H1 (cell line): ENCODE measurements around the gene SPP1. TPM values are rescaled to one million over a fixed set of nuclear protein-coding genes. Genes with fewer than 3 reads are reported as not detected.

ENCODE experiments used
- CBX8 ChIP-seq: fragments of 300-800, 300-1000 bp; sonication (generic); IDR thresholded peaks from 2 replicates; pipeline ENCODE4 v1.7.1; 2016; ENCODE audit warnings: low read depth, low read length, borderline replicate concordance
- KDM5A ChIP-seq: fragments of 200-600 bp; IDR thresholded peaks from 2 replicates; pipeline ENCODE4 v1.7.1; 2012; ENCODE audit warnings: mild to moderate bottlenecking, low read length, inconsistent platforms, mixed read lengths
- NRF1 ChIP-seq: IDR thresholded peaks from 2 replicates; pipeline ENCODE4 v1.6.1; 2011; ENCODE audit warnings: mild to moderate bottlenecking, low read depth, low read length, improper control_type of control experiment
- polyA plus RNA-seq, 7 experiments: library from polyadenylated mRNA; depleted of rRNA in 3 of 7; stranded (reverse) in 5 of 7; unstranded in 2 of 7; fragments of >200 nt in 5 of 7; fragments of 200-250 nt in 2 of 7; gene quantifications; 1 replicate in 5 of 7; 2 replicates in 1 of 7; 4 replicates in 1 of 7; pipeline versions ENCODE4 v1.2.1 to v1.2.3, GENCODE V29; 2011 to 2013; ENCODE audit warnings: missing spikeins in 2 of 7, mixed read lengths in 2 of 7
- total RNA-seq: library from RNA; stranded (reverse); fragmentation: NEBNext Ultra II Directional; extraction: Animal tissue kit (Norgen Biotek cat#: 25700); gene quantifications from 2 replicates; pipeline ENCODE4 v1.2.1, GENCODE V29; 2021
- TF ChIP-seq, protein P1 (sequence below): fragments of 300-600 bp; sonication (generic); IDR thresholded peaks from 2 replicates; pipeline ENCODE4 v1.7.1; 2012; ENCODE audit warnings: low read length, moderate library complexity, mild to moderate bottlenecking, inconsistent platforms; ENCODE audit not compliant: insufficient replicate concordance

Gene SPP1
- total and polyA plus RNA-seq, 2 of the 8 experiments (the other 6 are each of a cell fraction or from before 2014, with no cell fraction given) = 13.7 to 26.5 TPM

DNA sequence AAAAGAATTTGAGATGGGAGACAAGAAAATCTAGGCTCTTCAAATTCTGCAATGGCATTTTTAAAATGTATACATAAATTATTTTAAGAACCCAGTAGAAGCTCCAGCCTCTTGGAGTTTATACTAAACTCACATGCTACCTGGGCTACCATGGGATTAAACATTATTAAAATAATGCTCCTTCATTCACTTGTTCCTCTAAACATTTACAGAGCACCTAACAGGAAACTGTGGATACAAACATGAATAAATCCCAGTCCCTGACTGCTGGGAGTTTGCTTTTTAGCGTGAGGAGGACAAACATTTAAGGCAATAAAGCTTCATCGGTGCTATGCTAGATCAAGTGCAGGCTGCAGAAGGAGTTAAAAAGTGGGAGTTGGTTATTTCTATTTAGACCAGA lies 5.4 kb upstream of the SPP1 start (continued):
- TF ChIP-seq, protein P1, sequence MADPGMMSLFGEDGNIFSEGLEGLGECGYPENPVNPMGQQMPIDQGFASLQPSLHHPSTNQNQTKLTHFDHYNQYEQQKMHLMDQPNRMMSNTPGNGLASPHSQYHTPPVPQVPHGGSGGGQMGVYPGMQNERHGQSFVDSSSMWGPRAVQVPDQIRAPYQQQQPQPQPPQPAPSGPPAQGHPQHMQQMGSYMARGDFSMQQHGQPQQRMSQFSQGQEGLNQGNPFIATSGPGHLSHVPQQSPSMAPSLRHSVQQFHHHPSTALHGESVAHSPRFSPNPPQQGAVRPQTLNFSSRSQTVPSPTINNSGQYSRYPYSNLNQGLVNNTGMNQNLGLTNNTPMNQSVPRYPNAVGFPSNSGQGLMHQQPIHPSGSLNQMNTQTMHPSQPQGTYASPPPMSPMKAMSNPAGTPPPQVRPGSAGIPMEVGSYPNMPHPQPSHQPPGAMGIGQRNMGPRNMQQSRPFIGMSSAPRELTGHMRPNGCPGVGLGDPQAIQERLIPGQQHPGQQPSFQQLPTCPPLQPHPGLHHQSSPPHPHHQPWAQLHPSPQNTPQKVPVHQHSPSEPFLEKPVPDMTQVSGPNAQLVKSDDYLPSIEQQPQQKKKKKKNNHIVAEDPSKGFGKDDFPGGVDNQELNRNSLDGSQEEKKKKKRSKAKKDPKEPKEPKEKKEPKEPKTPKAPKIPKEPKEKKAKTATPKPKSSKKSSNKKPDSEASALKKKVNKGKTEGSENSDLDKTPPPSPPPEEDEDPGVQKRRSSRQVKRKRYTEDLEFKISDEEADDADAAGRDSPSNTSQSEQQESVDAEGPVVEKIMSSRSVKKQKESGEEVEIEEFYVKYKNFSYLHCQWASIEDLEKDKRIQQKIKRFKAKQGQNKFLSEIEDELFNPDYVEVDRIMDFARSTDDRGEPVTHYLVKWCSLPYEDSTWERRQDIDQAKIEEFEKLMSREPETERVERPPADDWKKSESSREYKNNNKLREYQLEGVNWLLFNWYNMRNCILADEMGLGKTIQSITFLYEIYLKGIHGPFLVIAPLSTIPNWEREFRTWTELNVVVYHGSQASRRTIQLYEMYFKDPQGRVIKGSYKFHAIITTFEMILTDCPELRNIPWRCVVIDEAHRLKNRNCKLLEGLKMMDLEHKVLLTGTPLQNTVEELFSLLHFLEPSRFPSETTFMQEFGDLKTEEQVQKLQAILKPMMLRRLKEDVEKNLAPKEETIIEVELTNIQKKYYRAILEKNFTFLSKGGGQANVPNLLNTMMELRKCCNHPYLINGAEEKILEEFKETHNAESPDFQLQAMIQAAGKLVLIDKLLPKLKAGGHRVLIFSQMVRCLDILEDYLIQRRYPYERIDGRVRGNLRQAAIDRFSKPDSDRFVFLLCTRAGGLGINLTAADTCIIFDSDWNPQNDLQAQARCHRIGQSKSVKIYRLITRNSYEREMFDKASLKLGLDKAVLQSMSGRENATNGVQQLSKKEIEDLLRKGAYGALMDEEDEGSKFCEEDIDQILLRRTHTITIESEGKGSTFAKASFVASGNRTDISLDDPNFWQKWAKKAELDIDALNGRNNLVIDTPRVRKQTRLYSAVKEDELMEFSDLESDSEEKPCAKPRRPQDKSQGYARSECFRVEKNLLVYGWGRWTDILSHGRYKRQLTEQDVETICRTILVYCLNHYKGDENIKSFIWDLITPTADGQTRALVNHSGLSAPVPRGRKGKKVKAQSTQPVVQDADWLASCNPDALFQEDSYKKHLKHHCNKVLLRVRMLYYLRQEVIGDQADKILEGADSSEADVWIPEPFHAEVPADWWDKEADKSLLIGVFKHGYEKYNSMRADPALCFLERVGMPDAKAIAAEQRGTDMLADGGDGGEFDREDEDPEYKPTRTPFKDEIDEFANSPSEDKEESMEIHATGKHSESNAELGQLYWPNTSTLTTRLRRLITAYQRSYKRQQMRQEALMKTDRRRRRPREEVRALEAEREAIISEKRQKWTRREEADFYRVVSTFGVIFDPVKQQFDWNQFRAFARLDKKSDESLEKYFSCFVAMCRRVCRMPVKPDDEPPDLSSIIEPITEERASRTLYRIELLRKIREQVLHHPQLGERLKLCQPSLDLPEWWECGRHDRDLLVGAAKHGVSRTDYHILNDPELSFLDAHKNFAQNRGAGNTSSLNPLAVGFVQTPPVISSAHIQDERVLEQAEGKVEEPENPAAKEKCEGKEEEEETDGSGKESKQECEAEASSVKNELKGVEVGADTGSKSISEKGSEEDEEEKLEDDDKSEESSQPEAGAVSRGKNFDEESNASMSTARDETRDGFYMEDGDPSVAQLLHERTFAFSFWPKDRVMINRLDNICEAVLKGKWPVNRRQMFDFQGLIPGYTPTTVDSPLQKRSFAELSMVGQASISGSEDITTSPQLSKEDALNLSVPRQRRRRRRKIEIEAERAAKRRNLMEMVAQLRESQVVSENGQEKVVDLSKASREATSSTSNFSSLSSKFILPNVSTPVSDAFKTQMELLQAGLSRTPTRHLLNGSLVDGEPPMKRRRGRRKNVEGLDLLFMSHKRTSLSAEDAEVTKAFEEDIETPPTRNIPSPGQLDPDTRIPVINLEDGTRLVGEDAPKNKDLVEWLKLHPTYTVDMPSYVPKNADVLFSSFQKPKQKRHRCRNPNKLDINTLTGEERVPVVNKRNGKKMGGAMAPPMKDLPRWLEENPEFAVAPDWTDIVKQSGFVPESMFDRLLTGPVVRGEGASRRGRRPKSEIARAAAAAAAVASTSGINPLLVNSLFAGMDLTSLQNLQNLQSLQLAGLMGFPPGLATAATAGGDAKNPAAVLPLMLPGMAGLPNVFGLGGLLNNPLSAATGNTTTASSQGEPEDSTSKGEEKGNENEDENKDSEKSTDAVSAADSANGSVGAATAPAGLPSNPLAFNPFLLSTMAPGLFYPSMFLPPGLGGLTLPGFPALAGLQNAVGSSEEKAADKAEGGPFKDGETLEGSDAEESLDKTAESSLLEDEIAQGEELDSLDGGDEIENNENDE = no peak
- TF ChIP-seq CBX8 = no peak
- no peak for TF ChIP-seq KDM5A
- no peak for TF ChIP-seq NRF1
